K562 (cell line): Measurements from ENCODE around the gene NIPAL1. TPM values are rescaled to one million over a fixed set of nuclear protein-coding genes. Genes with fewer than 3 reads are reported as not detected.

Experiments used
- ATAC-seq: fragments of 200-7000 bp; cut with Tn5 transposase; 3 replicates; pipeline ENCODE4 v1.9.1; 2020; ENCODE audit warnings: moderate library complexity
- Bru-seq: library from RNA; stranded (reverse); fragments of 400-500 nt; gene quantifications from one replicate; lab custom pipeline; 2021; lab: Mats Ljungman, UMichigan
- BruChase-seq, 2 experiments: library from RNA; stranded (reverse); fragments of 400-500 nt; gene quantifications; one replicate each; lab custom pipeline; 2021; lab: Mats Ljungman, UMichigan
- BruUV-seq: library from RNA; stranded (reverse); fragments of 400-500 nt; replicated peaks from 2 replicates; lab custom pipeline; 2021; lab: Mats Ljungman, UMichigan
- CTCF ChIA-PET: fragments of 300-600 bp; formaldehyde crosslinking; extraction: SDS; loops from one replicate; lab custom pipeline; 2021; ENCODE audit warnings: low intra/inter-chr PET ratio; lab: Yijun Ruan, JAX
- POLR2A ChIA-PET: fragments of 300-600, 350-650 bp; sonication (Branson Sonifier 250); formaldehyde crosslinking; extraction: SDS; loops from one replicate; lab custom pipeline; 2021; ENCODE audit warnings: antibody characterized with exemption, inconsistent platforms; lab: Yijun Ruan, JAX
- DNase-seq, 4 experiments: peaks; one replicate each; pipeline versions ENCODE4 v3.0.0 to v3.0.0-alpha.2; 2011 to 2018; ENCODE audit warnings: low spot score in 3 of 4, mixed read lengths in 3 of 4; ENCODE audit errors: extremely low read depth in 1 of 4
- FAIRE-seq: peaks from 2 replicates; lab custom pipeline; 2011; peaks lifted over from hg19 to GRCh38; lab: Jason Lieb, UNC
- H2AFZ ChIP-seq: 2 replicates; pipeline ENCODE4 v1.6.0; 2011; ENCODE audit warnings: low read depth, low read length, control low read depth, inconsistent platforms
- H3K27ac ChIP-seq: fragments of 200-600 bp; 3 replicates; pipeline ENCODE4 v1.8.0; 2011; ENCODE audit warnings: low read depth, mild to moderate bottlenecking, control low read depth, inconsistent platforms, low read length, moderate library complexity, mixed read lengths; ENCODE audit errors: extremely low read depth
- H3K27me3 ChIP-seq, 2 experiments: fragments of 300-600 bp in 1 of 2; 2 replicates in 1 of 2; 3 replicates in 1 of 2; pipeline versions ENCODE4 v1.6.0 to v1.8.0; 2011; ENCODE audit warnings: inconsistent platforms in 2 of 2, low read length in 2 of 2, mild to moderate bottlenecking in 1 of 2, mixed read lengths in 1 of 2, moderate library complexity in 1 of 2; ENCODE audit not compliant: control insufficient read depth in 2 of 2, insufficient read depth in 2 of 2
- H3K36me3 ChIP-seq: fragments of 300-600 bp; 3 replicates; pipeline ENCODE4 v1.8.0; 2011; ENCODE audit warnings: mild to moderate bottlenecking, low read length, inconsistent platforms; ENCODE audit not compliant: control insufficient read depth, insufficient read depth
- H3K4me1 ChIP-seq, 2 experiments: fragments of 200-600 bp in 1 of 2; replicated peaks in 1 of 2; 2 replicates in 1 of 2; 3 replicates in 1 of 2; pipeline versions ENCODE4 v1.5.1 to v1.8.0; 2011; ENCODE audit warnings: inconsistent platforms in 2 of 2, low read length in 2 of 2, mild to moderate bottlenecking in 1 of 2, mixed read lengths in 1 of 2, moderate library complexity in 1 of 2; ENCODE audit not compliant: control insufficient read depth in 2 of 2, insufficient read depth in 2 of 2
- H3K4me2 ChIP-seq: 2 replicates; pipeline ENCODE4 v1.6.1; 2011; ENCODE audit warnings: low read length, control low read depth, inconsistent platforms, mixed read lengths; ENCODE audit not compliant: insufficient read depth
- H3K4me3 ChIP-seq: fragments of 200-600 bp; sonication (generic), shearing (Covaris generic); 2 replicates; pipeline ENCODE4 v1.5.1; 2016; ENCODE audit warnings: control low read depth, inconsistent platforms
- H3K79me2 ChIP-seq: fragments of 200-600 bp; 3 replicates; pipeline ENCODE4 v1.8.0; 2011; ENCODE audit warnings: low read length, inconsistent platforms; ENCODE audit not compliant: control insufficient read depth, insufficient read depth
- H3K9ac ChIP-seq, 2 experiments: 2 replicates each; pipeline versions ENCODE4 v1.6.0 to v1.6.1; 2011; ENCODE audit warnings: low read depth in 2 of 2, low read length in 2 of 2, control low read depth in 1 of 2, inconsistent platforms in 1 of 2, mild to moderate bottlenecking in 1 of 2, mixed read lengths in 1 of 2; ENCODE audit not compliant: insufficient read depth in 1 of 2
- H3K9me1 ChIP-seq: one replicate; pipeline ENCODE4 v1.6.0; 2011; ENCODE audit warnings: inconsistent platforms, mild to moderate bottlenecking, low read length, moderate library complexity; ENCODE audit not compliant: control insufficient read depth, insufficient read depth
- H3K9me3 ChIP-seq: replicated peaks from 2 replicates; pipeline ENCODE4 v1.5.1; 2011; ENCODE audit warnings: low read depth, low read length, inconsistent platforms; ENCODE audit not compliant: control insufficient read depth, insufficient read depth
- H4K20me1 ChIP-seq: replicated peaks from 2 replicates; pipeline ENCODE4 v1.6.1; 2011; ENCODE audit warnings: low read length, inconsistent platforms, mixed read lengths; ENCODE audit not compliant: control insufficient read depth, insufficient read depth
- ARID2 ChIP-seq: fragments of 450-650 bp; IDR thresholded peaks from 2 replicates; pipeline ENCODE4 v1.6.1; 2017; ENCODE audit warnings: antibody characterized with exemption, mild to moderate bottlenecking
- ELF1 ChIP-seq: fragments of 200-800 bp; sonication (Bioruptor generic); IDR thresholded peaks from 2 replicates; pipeline ENCODE4 v1.6.1; 2016; ENCODE audit warnings: missing genetic modification characterization, missing compliant biosample characterization
- FUS ChIP-seq: fragments of 200-400 bp; formaldehyde crosslinking; optimal IDR thresholded peaks from 2 replicates; pipeline ENCODE3; 2017; ENCODE audit warnings: low read depth, low read length
- RFX1 ChIP-seq: fragments of 450-650 bp; IDR thresholded peaks from 2 replicates; pipeline ENCODE4 v1.6.1; 2016; ENCODE audit warnings: mild to moderate bottlenecking, moderate library complexity
- WGBS: fragments of 100-300 bp; shearing (Covaris generic); methylation state at CpG from one replicate; pipeline ENCODE4 v1.1.6; 2016; ENCODE audit warnings: low coverage, mixed read lengths; ENCODE audit not compliant: insufficient coverage; ENCODE audit errors: missing lambda C conversion rate; 5-methylcytosine and 5-hydroxymethylcytosine counted together
- in situ Hi-C: fragments of 300-500 bp; cut with MboI; formaldehyde crosslinking; loops from 4 replicates; pipeline ENCODE4 v1.15.0; 2018; ENCODE audit warnings: inconsistent platforms, mixed read lengths
- intact Hi-C: fragments of 100-400 bp; cut with micrococcal nuclease; formaldehyde crosslinking; loops from 2 replicates; pipeline ENCODE4 v1.14.2; 2022
- long read RNA-seq, 3 experiments: library from polyadenylated mRNA in 2 of 3; library from RNA in 1 of 3; unstranded in 2 of 3; stranded (forward) in 1 of 3; transcript quantifications; one replicate each; pipeline ENCODE4 v2.0.0, GENCODE V29; 2019 to 2022
- polyA minus RNA-seq, 3 experiments: library from RNA; depleted of rRNA, polyadenylated mRNA; stranded (reverse); fragments of >200 nt; gene quantifications; 2 replicates each; pipeline ENCODE4 v1.2.3, GENCODE V29; 2011
- polyA plus RNA-seq, 8 experiments: library from polyadenylated mRNA; depleted of rRNA in 4 of 8; stranded (reverse) in 5 of 8; unstranded in 3 of 8; fragments of >200 nt; fragmentation: Nextera tagmentation in 2 of 8; fragmentation: Illumina TruSeq in 1 of 8; extraction: Ambion mirVana in 2 of 8; extraction: Trizol in 1 of 8; gene quantifications; 2 replicates each; pipeline versions ENCODE4 v1.2.1 to v1.2.3, GENCODE V29; 2011 to 2014; ENCODE audit warnings: inconsistent platforms in 1 of 8, missing spikeins in 1 of 8
- total RNA-seq, 7 experiments: library from RNA; depleted of rRNA in 6 of 7; stranded (reverse); fragments of >200 nt in 6 of 7; fragmentation: Illumina TruSeq in 2 of 7; extraction: Trizol in 2 of 7; gene quantifications; 2 replicates each; pipeline versions ENCODE4 v1.2.1 to v1.2.3, GENCODE V29; 2011 to 2021; ENCODE audit warnings: low replicate concordance in 1 of 7
- TF ChIP-seq, protein P1 (sequence below): fragments of 200-800 bp; sonication (Bioruptor generic); IDR thresholded peaks from 2 replicates; pipeline ENCODE4 v1.6.1; 2017; ENCODE audit warnings: missing genetic modification characterization, missing compliant biosample characterization
- TF ChIP-seq, protein P2 (sequence below), 2 experiments: fragments of 450-650 bp; IDR thresholded peaks; 2 replicates each; pipeline ENCODE4 v1.6.1; 2018; ENCODE audit warnings: mild to moderate bottlenecking in 2 of 2, low read depth in 1 of 2; ENCODE audit not compliant: partially characterized antibody in 2 of 2
- TF ChIP-seq, protein P3 (sequence below), 2 experiments: fragments of 450-650 bp in 1 of 2; sonication (generic) in 1 of 2; formaldehyde crosslinking in 1 of 2; IDR thresholded peaks in 1 of 2; conservative IDR thresholded peaks in 1 of 2; 2 replicates each; pipeline versions ENCODE4 v1.6.1 to v1.8.1; 2016 to 2023; ENCODE audit warnings: mild to moderate bottlenecking in 2 of 2, moderate library complexity in 2 of 2, inconsistent platforms in 1 of 2, missing genetic modification reagents in 1 of 2

The NIPAL1 gene
- total RNA-seq (2011; cell fraction: chromatin; rRNA removed; ENCODE audit: low replicate concordance): 1.2 and 1.4 TPM in 2 replicates
- 1.1 and 1.3 TPM in 2 replicates for total RNA-seq (2011; cell fraction: nucleolus; rRNA removed)
- 0.53 and 0.73 TPM in 2 replicates for total RNA-seq (2011; cell fraction: nucleoplasm; rRNA removed)
- 0.27 and 0.98 TPM in 2 replicates for total RNA-seq (2014; rRNA removed)
- total RNA-seq (2014; rRNA removed; fragmentation: Illumina TruSeq; extraction: Trizol): 0.11 and 0.22 TPM in 2 replicates
- total RNA-seq (2015; rRNA removed; fragmentation: Illumina TruSeq; extraction: Trizol): 0.25 and 0.68 TPM in 2 replicates
- 0.20 and 0.72 TPM in 2 replicates for total RNA-seq (2021)
- 0.30 and 0.43 TPM in 2 replicates for polyA plus RNA-seq (2011; rRNA removed)
- polyA plus RNA-seq (2011; cell fraction: cytosol; rRNA removed): 0.03 and 0.19 TPM in 2 replicates
- 0.58 and 0.75 TPM in 2 replicates for polyA plus RNA-seq (2011; cell fraction: nucleus; rRNA removed)
- 0.51 and 1.2 TPM in 2 replicates for polyA plus RNA-seq (2012)
- 0.28 and 0.54 TPM in 2 replicates for polyA plus RNA-seq (2014; fragmentation: Illumina TruSeq; extraction: Trizol)
- polyA plus RNA-seq (2014; fragmentation: Nextera tagmentation; extraction: Ambion mirVana): under 1 TPM; 0.03 to 0.17 TPM
- polyA plus RNA-seq (2014; rRNA removed): 0.16 and 0.38 TPM in 2 replicates
- polyA minus RNA-seq (2011; rRNA and poly(A)+ RNA removed): 0.39 and 0.42 TPM in 2 replicates
- not detected in 2 replicates for polyA minus RNA-seq (2011; cell fraction: cytosol; rRNA and poly(A)+ RNA removed)
- 1.1 and 1.2 TPM in 2 replicates for polyA minus RNA-seq (2011; cell fraction: nucleus; rRNA and poly(A)+ RNA removed)
- Bru-seq, nascent RNA: percentile 36 among the genes with signal in this experiment
- BruChase-seq, experiment 1, labeled RNA remaining after a 2-hour chase: percentile 21 among the genes with signal in this experiment
- BruChase-seq, experiment 2, labeled RNA remaining after a 6-hour chase: percentile 25 among the genes with signal in this experiment
- long read RNA-seq, experiment 1, partial matches to known transcripts: 0 of 1 reads
- long read RNA-seq, experiment 1, other reads (novel, unspliced or antisense): 0 of 1 reads
- long read RNA-seq, experiment 2: 0 reads
- long read RNA-seq, experiment 3, partial matches to known transcripts: 0 of 1 reads
- long read RNA-seq, experiment 3, other reads (novel, unspliced or antisense): 1 of 1 reads

DNA sequence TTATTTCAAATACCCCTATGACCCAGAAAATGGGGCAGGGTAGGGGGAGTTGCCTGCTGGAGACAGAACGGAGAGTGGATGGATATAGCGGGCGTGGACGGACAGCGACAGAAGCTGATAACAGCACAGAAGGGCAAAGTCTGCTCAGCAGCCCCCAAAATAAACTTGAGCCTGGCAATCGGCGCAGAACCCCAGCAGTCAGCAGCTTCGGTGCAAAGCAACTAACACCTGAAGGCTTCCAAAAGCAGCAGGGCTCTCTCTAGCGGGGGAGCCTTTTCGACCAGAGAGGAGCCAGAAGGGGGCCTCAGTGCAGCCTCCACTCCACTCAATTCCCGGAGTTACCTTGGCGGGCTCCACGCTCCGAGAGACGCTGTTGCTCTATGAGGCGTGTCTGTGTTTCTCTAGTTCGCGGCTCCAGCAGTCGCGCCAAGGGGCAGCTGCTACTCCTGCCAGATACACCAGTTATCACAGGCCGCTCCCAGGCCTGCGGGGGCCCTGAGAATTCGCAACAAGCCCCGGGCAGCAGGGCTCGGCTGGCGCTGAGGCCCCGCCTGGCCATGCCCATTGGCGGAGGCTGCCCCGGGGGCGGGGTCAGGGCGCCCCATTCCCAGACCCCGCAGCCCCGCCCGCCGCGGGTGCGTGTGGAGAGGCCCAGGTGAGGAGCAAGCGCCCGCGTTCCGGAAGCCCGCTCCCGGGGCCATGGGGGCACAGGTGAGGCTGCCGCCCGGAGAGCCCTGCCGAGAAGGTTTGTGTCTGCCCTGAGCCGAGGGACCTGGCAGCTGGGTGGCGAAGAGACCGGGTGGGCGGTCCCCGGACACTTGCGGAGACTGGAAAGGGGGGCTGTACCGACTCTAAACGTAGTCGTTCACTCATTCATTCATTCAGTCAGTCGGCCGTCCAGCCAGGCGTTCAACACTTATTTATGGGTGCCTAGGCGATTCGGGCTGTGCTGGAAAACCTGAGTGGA lies at the start of gene NIPAL1, which contains the start of gene CNGA1:
Gene NIPAL1, plus strand, starts transcription at position 632 of the 967 bp plus-strand sequence. Its CDS starts 68 bp downstream, at position 700.
Gene CNGA1, minus strand, starts transcription at position 541 of the 967 bp plus-strand sequence. CDS start 63,992 bp downstream, outside the sequence.
- ChIA-PET CTCF (interaction anchor here (0.8 kb wide), 1 partner anchor 9 kb away, joined by 3 read pairs; no protein-coding TSS in a partner anchor), POLR2A (no interaction called here)
- in situ Hi-C loops: no loop called here
- 2% methylated on average over 59 of the region's 60 CpGs for WGBS
- no peaks in the 10 kb centered on the region for H3K9me3 ChIP-seq
- H3K36me3 ChIP-seq: no peaks in the 10 kb centered on the region
- peak within 1 kb of the TSS; percentile 88 for H2AFZ ChIP-seq
- peaks cover 4 to 13% of the 10 kb centered on the region in 2 experiments; a peak in 3 of 5 replicates for H3K4me1 ChIP-seq
- peak; percentile 98 for ATAC-seq
- H3K9ac ChIP-seq: peak within 1 kb of the TSS; percentile 49 to 91; a peak in 3 of 4 replicates
- H4K20me1 ChIP-seq: no peaks in the 10 kb centered on the region
- intact Hi-C loops: loop anchor here (5.0 kb wide), 1 partner anchor 71 kb away; no protein-coding TSS in a partner anchor
- peaks cover 10 to 16% of the 10 kb centered on the region in 2 experiments; a peak in 4 of 5 replicates for H3K27me3 ChIP-seq
- H3K4me2 ChIP-seq: peak within 1 kb of the TSS; percentile 83
- H3K4me3 ChIP-seq: peak within 1 kb of the TSS; percentile 54
- no peaks in the 10 kb centered on the region for H3K79me2 ChIP-seq
- FAIRE-seq: peak; percentile 76
- H3K27ac ChIP-seq: no peak within 1 kb of the TSS
- no TSS peak for BruUV-seq
- no peaks in the 10 kb centered on the region for H3K9me1 ChIP-seq
- peak; percentile 81 to 95 (median 92) for DNase-seq
- TF ChIP-seq FUS (no peak), ARID2 (no peak), ELF1 (tag) (no peak), RFX1 (no peak)
- TF ChIP-seq, protein P1, sequence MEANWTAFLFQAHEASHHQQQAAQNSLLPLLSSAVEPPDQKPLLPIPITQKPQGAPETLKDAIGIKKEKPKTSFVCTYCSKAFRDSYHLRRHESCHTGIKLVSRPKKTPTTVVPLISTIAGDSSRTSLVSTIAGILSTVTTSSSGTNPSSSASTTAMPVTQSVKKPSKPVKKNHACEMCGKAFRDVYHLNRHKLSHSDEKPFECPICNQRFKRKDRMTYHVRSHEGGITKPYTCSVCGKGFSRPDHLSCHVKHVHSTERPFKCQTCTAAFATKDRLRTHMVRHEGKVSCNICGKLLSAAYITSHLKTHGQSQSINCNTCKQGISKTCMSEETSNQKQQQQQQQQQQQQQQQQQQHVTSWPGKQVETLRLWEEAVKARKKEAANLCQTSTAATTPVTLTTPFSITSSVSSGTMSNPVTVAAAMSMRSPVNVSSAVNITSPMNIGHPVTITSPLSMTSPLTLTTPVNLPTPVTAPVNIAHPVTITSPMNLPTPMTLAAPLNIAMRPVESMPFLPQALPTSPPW (CRISPR knock-in tag): peak; percentile 84
- TF ChIP-seq, protein P2, sequence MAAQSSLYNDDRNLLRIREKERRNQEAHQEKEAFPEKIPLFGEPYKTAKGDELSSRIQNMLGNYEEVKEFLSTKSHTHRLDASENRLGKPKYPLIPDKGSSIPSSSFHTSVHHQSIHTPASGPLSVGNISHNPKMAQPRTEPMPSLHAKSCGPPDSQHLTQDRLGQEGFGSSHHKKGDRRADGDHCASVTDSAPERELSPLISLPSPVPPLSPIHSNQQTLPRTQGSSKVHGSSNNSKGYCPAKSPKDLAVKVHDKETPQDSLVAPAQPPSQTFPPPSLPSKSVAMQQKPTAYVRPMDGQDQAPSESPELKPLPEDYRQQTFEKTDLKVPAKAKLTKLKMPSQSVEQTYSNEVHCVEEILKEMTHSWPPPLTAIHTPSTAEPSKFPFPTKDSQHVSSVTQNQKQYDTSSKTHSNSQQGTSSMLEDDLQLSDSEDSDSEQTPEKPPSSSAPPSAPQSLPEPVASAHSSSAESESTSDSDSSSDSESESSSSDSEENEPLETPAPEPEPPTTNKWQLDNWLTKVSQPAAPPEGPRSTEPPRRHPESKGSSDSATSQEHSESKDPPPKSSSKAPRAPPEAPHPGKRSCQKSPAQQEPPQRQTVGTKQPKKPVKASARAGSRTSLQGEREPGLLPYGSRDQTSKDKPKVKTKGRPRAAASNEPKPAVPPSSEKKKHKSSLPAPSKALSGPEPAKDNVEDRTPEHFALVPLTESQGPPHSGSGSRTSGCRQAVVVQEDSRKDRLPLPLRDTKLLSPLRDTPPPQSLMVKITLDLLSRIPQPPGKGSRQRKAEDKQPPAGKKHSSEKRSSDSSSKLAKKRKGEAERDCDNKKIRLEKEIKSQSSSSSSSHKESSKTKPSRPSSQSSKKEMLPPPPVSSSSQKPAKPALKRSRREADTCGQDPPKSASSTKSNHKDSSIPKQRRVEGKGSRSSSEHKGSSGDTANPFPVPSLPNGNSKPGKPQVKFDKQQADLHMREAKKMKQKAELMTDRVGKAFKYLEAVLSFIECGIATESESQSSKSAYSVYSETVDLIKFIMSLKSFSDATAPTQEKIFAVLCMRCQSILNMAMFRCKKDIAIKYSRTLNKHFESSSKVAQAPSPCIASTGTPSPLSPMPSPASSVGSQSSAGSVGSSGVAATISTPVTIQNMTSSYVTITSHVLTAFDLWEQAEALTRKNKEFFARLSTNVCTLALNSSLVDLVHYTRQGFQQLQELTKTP (IDR thresholded peaks at IDR 0.05; ENCODE audit: low read depth in 1 of 2, partially characterized antibody in 2 of 2): no peak
- TF ChIP-seq, protein P3, sequence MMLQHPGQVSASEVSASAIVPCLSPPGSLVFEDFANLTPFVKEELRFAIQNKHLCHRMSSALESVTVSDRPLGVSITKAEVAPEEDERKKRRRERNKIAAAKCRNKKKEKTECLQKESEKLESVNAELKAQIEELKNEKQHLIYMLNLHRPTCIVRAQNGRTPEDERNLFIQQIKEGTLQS (IDR thresholded peaks at IDR 0.05): no peak
- TF ChIP-seq, protein P3 (CRISPR knock-in tag; conservative IDR thresholded peaks at IDR 0.05): 0 out of 2 replicates have a peak, but pooled peaks have one; percentile 14
